ENCODE measurements around the gene HIF1A. TPM values are rescaled to one million over a fixed set of nuclear protein-coding genes. Genes with fewer than 3 reads are reported as not detected.

The HIF1A gene
- total RNA-seq, 1 donor from 2014 or later, result 124 TPM

- no peak for DNase-seq (ENCODE audit: low spot score in 2 of 2, unreplicated experiment in 2 of 2)
- no peaks in the 10 kb centered on the region for H3K27me3 Mint-ChIP-seq (ENCODE audit: low read depth)
- H3K36me3 Mint-ChIP-seq, result no peaks in the 10 kb centered on the region
- peaks cover 16% of the 10 kb centered on the region for H3K9me3 Mint-ChIP-seq
- H3K4me1 Mint-ChIP-seq, result peaks cover 8% of the 10 kb centered on the region
- no peak overlapping the region for H3K4me3 Mint-ChIP-seq
- TF ChIP-seq, protein P1, sequence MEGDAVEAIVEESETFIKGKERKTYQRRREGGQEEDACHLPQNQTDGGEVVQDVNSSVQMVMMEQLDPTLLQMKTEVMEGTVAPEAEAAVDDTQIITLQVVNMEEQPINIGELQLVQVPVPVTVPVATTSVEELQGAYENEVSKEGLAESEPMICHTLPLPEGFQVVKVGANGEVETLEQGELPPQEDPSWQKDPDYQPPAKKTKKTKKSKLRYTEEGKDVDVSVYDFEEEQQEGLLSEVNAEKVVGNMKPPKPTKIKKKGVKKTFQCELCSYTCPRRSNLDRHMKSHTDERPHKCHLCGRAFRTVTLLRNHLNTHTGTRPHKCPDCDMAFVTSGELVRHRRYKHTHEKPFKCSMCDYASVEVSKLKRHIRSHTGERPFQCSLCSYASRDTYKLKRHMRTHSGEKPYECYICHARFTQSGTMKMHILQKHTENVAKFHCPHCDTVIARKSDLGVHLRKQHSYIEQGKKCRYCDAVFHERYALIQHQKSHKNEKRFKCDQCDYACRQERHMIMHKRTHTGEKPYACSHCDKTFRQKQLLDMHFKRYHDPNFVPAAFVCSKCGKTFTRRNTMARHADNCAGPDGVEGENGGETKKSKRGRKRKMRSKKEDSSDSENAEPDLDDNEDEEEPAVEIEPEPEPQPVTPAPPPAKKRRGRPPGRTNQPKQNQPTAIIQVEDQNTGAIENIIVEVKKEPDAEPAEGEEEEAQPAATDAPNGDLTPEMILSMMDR (IDR thresholded peaks at IDR 0.05; ENCODE audit: unreplicated experiment), result no peak
- no peak overlapping the region for H3K27ac Mint-ChIP-seq
These were observed 5.3 kb upstream of the HIF1A start for GRCh38 chr14:61690039-61690438.

DNA sequence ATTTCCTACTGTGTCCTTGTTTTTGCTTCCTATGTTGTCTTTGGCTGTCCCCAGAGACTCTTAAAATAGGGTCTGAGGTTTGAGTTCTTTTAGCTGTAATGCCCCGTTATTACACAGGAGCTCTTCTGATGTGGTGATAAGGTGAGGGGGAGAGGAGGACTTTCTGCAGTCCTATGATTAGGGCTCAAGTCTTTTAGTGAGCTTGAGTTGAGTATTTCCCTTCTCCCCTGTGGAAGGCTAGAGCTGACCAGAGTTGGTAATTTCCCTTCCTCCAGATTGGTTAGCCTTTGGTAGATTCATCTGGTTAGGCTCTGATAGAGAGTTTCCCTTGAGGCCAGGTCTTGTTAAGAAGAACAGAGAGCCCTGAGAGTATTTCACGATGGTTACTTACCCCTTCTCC lies 4.3 kb upstream of the HIF1A start:
- DNase-seq (ENCODE audit: low spot score in 2 of 2, unreplicated experiment in 2 of 2), result no peak

GRCh38 chr14:61691495-61691894 lies 3.8 kb upstream of the HIF1A start:
- Mint-ChIP-seq H3K4me3 (no peak overlapping the region), H3K27ac (peak overlapping the region; percentile 31), H3K4me1 (peaks cover 8% of the 10 kb centered on the region), H3K36me3 (no peaks in the 10 kb centered on the region), H3K27me3 (ENCODE audit: low read depth) (no peaks in the 10 kb centered on the region), H3K9me3 (peaks cover 14% of the 10 kb centered on the region)
- TF ChIP-seq, protein P1 (IDR thresholded peaks at IDR 0.05; ENCODE audit: unreplicated experiment), result no peak
- no peak for DNase-seq (ENCODE audit: low spot score in 2 of 2, unreplicated experiment in 2 of 2)

More for the DNA sequence above, 4.3 kb upstream of the HIF1A start:
- no peak overlapping the region for H3K4me3 Mint-ChIP-seq
- H3K9me3 Mint-ChIP-seq, result peaks cover 16% of the 10 kb centered on the region
- H3K4me1 Mint-ChIP-seq, result peaks cover 8% of the 10 kb centered on the region
- H3K36me3 Mint-ChIP-seq, result no peaks in the 10 kb centered on the region
- TF ChIP-seq, protein P1 (IDR thresholded peaks at IDR 0.05; ENCODE audit: unreplicated experiment), result no peak
- no peak overlapping the region for H3K27ac Mint-ChIP-seq
- H3K27me3 Mint-ChIP-seq (ENCODE audit: low read depth), result no peaks in the 10 kb centered on the region

GRCh38 chr14:61694039-61694438 lies 1.3 kb upstream of the HIF1A start:
- no peaks in the 10 kb centered on the region for H3K9me3 Mint-ChIP-seq
- no peak for DNase-seq (ENCODE audit: low spot score in 2 of 2, unreplicated experiment in 2 of 2)
- TF ChIP-seq, protein P1 (IDR thresholded peaks at IDR 0.05; ENCODE audit: unreplicated experiment), result no peak
- H3K36me3 Mint-ChIP-seq, result no peaks in the 10 kb centered on the region
- peaks cover 30% of the 10 kb centered on the region for H3K4me1 Mint-ChIP-seq
- peak overlapping the region; percentile 99 for H3K27ac Mint-ChIP-seq
- H3K27me3 Mint-ChIP-seq (ENCODE audit: low read depth), result no peaks in the 10 kb centered on the region
- H3K4me3 Mint-ChIP-seq, result peak overlapping the region; percentile 98

- H3K9me3 Mint-ChIP-seq, result no peaks in the 10 kb centered on the region
- H3K27me3 Mint-ChIP-seq (ENCODE audit: low read depth), result no peaks in the 10 kb centered on the region
- H3K27ac Mint-ChIP-seq, result peak overlapping the region; percentile 99
- peak; percentile 50 to 70 for DNase-seq (ENCODE audit: low spot score in 2 of 2, unreplicated experiment in 2 of 2)
- peak overlapping the region; percentile 98 for H3K4me3 Mint-ChIP-seq
- peaks cover 43% of the 10 kb centered on the region for H3K4me1 Mint-ChIP-seq
- TF ChIP-seq, protein P1 (IDR thresholded peaks at IDR 0.05; ENCODE audit: unreplicated experiment), result no peak
- no peaks in the 10 kb centered on the region for H3K36me3 Mint-ChIP-seq
These were observed 598 bp downstream of the HIF1A start for GRCh38 chr14:61695695-61696527.

Data from mesothelial cell of epicardium (in vitro differentiated cells).